Fibroblast of upper back skin (primary cell): Measurements from ENCODE around the gene TCL1B.
"Not testable (repeated sequence)": the region's sequence is repeated elsewhere in the genome, so short reads cannot be mapped to it uniquely, and the experiment has no call there.

Experiments used
- DNase-seq: peaks from one replicate; pipeline ENCODE4 v3.0.0-alpha.2; 2013

TCL1B gene

GRCh38 chr14:95685978-95686922 lies at the start of gene TCL1B:
TCL1B (plus strand) TSS chr14:95686426; CDS start chr14:95686468, 42 bp downstream.
- DNase-seq: no peak

GRCh38 chr14:95644981-95645380 lies 41.2 kb upstream of the TCL1B start:
- no peak for DNase-seq

DNA sequence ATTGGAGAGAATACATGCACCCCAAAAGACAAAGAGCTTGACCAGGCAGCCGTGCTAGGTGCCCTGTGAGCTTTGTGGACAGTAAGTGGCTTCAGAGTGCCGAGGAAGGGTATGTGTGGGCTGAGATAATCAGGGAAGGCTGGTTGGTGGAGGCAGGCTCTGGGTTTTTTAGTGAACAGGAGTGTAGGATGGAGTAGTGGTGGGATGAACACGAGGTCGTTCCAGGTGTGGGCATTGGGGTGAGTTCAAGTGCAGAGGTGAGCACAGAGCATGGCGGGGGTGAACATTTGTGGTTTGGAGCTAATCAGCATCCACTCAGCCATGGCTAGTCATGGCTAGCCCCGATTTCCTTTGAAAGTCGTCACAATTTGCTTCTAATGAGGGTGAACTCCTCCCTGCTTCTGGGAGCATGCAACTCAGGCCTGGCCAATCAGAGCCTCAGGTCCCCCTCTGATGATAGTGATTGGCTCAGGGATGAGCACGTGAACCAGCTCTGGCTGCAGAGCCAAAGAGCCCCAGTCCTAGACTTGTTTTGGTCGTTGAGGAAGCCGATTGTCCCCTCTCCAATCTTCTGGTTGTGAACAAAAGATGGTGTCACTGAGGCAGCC lies 40.7 kb upstream of the TCL1B start:
- no peak for DNase-seq

DNA sequence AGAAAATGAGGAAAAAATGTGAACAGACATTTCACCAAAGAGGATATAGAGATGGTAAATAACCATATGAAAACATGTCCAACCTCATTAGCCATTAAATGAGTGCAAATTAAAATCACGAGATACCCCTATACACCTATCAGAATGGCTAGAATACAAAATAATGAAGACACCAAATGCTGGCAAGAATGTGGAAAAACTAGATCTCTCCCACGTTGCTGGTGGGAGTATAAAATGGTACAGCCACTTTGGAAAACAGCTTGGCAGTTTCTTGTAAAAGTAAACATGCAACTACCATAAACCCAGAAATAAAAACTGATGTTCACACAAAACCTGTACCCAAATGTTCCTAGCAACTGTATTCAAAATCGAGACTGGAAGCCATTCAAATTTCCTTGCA lies 38.3 kb upstream of the TCL1B start:
- no peak for DNase-seq

DNA sequence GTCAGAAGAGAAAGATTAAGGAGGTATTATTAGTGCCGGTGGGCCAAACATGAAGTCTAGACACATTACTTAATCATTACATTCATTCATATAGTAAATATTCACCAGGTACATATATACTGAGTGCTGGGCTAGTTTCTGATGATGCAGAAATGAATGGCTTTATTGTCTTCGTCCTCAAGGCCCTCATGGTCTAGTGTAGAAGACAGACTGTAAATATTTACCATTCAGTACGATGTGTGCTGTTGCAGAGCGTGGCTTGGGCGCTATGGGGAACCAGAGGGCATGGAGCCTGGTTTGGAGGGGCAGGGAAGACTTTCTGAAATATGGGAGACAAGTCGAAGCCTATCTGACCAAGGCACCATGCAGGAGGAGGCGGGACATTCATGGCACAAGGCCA lies 37.0 kb upstream of the TCL1B start:
- no peak for DNase-seq

- DNase-seq: no peak
These were observed 35.2 kb upstream of the TCL1B start for GRCh38 chr14:95651028-95651427.

GRCh38 chr14:95651821-95652583 lies 34.2 kb upstream of the TCL1B start:
- DNase-seq: no peak

GRCh38 chr14:95652690-95653089 lies 33.5 kb upstream of the TCL1B start:
- no peak for DNase-seq

GRCh38 chr14:95655461-95655860 lies 30.8 kb upstream of the TCL1B start:
- no peak for DNase-seq

- no peak for DNase-seq
These were observed 29.6 kb upstream of the TCL1B start for GRCh38 chr14:95656634-95657033.

- DNase-seq: no peak
These were observed 28.8 kb upstream of the TCL1B start for GRCh38 chr14:95657454-95657853.

GRCh38 chr14:95659293-95659989 lies 26.8 kb upstream of the TCL1B start:
- no peak for DNase-seq

DNA sequence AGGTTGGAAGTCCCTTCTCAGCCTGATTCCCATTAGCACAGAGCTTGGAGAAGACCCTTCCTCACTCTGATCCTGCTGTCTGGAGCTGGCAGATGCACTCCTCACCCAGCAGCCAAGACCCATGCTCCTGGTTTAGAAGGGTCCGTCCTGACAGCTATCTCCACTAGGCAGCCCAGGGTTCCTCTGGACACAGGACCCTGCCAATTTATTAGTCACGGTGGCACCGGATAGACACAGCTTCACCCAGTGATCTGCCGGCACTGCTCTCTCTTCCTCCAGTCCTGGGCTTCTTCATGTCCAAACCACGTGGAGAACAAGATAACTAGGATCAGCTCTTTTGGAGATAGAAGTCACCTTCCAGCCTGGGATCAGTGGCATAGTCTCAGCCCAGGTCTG lies 26.2 kb upstream of the TCL1B start:
- DNase-seq: no peak

DNA sequence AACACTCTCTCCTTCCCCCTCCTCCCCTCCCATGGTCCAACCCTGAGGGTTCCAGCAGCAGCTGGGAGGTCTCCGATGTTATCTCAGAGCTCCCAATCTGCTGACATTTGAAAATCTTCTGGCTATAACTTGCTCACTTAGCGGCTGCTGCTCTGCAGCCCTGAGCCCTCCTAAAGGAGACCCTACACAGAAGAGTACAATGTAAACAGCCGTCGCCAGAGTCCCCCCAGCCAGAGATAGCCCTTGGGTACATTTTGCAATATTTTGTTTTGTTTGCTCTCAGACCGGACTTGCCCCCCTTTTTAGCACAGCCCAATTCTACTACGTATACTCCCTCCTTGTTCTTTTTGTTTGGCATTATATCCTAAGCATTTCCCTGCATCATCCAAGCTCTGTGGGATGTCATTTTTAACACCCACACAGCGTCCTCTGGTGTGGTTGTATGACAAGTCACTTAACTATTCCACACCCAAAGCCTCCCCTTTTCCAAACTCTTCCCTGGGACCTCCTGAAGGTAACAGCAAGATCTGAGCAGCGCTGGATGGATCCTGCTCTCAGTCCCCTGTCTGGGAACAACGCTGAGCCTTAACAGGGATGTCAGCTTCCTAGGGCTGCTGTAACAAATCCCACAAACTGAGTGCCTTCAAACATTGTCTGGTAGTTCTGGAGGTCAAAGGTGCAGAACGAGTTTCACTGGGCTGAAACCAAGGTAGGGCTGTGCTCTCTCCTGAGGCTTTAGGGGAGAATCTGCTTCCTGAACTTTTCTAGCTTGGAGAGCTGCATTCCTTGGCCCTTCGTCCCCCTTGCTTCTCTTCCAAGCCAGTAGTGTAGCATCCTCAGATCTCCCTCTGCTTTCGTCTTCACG lies 25.3 kb upstream of the TCL1B start:
- DNase-seq: no peak

DNA sequence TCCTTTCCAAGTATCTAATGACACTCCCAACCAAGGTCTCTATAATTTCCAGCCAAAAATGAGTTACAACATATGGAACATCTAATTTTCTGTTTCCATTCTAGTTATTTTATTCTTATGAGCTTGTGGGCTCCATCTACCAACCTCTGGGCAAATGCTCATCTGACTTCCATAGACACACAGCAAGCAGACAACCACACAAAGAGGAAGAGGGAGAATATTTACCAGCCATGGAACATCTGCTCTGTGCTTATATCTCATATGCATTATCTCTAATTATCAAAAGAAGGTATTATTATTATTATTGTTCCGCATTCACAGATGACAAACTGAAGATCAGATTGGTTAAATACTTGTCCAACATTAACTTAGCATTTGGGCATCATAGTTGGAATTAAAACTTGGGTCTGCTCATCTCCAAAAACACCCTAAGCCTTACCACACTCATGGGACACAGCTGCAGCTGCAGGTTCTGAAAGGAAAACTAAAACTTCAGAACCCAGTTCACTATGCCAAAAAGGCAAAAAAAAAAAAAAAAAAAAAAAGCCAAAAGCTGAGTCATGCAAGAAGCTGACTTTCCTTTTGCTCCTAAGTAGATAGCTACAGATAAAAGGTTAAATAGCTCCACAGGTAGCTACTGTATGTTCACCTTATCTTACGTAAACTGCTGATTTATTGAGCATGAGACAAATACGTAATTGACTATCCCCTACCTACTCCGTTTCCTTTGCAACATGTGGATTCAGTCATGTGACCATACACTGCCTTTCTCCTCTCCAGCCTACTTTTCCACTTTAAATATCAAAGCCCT lies 23.6 kb upstream of the TCL1B start:
- no peak for DNase-seq

DNA sequence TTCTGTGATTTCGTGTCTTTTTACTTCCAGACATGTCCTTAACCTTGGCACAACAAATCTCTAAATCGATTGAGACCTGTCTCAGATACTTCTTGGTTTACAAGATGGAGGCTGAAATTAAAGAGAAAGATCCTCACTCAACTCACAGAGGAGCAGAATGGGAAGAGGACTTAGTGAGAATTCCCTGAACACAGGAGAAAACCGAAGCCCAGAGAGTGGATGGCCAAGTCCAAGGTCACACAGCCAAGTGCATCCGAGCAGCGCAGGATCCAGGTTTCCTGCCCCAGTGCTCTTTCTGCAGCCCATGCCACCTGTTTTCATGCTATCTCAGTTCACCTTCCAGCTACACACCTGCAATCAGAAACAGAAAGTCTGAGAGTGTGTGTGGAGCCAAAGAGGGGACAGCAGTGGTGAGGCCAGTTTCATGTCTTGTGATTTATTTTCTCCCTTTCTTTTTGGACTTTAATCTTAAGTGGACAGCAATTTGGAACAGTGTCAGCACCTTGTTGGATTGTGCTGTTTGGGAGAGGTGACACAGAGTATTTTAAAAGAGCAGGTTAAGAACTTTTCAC lies 22.9 kb upstream of the TCL1B start:
- no peak for DNase-seq

GRCh38 chr14:95664066-95664465 lies 22.2 kb upstream of the TCL1B start:
- DNase-seq: no peak

DNA sequence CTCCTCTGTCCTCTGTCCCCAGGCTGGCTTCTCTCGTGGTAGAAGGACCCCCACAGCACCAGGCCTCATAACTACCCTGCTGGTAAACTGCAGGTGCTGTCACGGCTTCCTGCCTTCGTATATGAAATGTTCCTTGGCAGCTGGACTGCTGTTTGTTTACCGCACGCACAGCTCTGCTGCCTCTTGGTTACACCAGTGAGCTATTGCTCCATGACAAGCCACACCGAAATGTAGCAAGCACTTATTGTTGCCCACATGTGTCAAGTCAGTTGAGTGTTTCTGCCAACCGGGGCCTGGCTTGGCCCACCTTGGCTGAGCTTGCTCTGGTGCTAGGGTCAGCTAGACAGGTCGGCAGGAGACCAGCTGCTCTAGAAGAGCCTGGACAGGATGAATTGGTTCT lies 21.7 kb upstream of the TCL1B start:
- DNase-seq: no peak

DNA sequence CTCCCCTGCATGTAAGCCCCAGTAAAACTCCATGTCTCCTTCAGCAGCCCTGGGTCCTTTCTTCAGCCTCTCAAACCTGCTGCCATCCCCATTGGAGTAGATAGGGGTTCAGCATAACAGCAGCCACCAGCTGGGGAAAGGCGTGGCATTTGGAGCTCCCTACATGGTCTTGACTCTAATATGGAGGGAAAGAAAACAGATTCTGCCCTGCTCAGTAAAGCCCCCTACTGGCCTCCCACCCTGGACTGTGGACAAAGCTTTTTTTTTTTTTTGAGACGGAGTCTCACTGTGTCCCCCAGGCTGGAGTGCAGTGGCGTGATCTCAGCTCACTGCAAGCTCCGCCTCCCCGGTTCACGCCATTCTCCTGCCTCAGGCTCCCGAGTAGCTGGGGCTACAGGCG lies 20.7 kb upstream of the TCL1B start:
- not testable (repeated sequence) for DNase-seq

DNA sequence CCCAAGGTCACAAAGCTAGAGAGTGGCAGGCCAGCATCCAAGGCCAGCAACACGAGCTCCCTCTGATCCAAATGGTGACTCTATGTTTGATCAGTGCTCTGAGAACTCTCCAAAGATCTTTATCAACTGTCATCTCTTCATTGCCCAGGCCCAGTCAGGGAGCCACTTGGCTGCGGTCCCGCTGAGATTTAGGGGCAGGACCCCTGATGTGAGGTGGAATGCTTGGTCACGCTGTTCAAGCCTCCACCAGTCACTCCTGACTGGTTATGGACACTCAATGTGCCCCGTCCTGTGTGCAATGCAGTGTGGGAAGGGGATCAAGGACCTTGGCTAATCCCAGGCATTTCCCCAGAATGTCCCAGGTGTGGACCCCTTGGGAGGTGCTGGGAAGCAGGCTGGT lies 19.8 kb upstream of the TCL1B start:
- no peak for DNase-seq

DNA sequence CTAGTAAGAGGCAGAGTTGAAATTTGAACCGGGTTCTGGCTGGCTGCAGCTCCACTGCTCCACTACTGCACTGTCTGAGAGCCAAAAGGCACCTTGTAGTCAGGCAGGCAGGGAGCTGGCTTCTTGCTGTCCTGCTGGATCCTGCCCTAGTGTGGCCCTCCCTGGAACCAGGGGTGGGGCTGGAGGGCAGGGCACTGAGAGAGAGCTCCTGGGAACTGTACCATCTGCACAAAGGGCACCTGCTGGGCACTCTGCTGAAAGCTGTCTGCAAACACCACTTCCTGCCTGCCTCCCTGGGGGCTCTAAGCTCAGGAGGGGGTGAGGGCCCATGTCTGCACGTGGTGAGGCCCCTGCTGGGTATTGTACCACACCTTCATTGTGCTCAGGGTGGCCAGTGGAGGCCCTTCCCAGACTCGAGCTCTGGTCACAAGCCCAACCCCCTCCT lies 19.0 kb upstream of the TCL1B start:
- no peak for DNase-seq
